ENCODE measurements around the gene MDP1. TPM values are rescaled to one million over a fixed set of nuclear protein-coding genes. Genes with fewer than 3 reads are reported as not detected.

The MDP1 gene
- polyA plus RNA-seq, 1 of the 3 experiments (the other 2 are of a cell fraction) = 36.7 TPM

DNA sequence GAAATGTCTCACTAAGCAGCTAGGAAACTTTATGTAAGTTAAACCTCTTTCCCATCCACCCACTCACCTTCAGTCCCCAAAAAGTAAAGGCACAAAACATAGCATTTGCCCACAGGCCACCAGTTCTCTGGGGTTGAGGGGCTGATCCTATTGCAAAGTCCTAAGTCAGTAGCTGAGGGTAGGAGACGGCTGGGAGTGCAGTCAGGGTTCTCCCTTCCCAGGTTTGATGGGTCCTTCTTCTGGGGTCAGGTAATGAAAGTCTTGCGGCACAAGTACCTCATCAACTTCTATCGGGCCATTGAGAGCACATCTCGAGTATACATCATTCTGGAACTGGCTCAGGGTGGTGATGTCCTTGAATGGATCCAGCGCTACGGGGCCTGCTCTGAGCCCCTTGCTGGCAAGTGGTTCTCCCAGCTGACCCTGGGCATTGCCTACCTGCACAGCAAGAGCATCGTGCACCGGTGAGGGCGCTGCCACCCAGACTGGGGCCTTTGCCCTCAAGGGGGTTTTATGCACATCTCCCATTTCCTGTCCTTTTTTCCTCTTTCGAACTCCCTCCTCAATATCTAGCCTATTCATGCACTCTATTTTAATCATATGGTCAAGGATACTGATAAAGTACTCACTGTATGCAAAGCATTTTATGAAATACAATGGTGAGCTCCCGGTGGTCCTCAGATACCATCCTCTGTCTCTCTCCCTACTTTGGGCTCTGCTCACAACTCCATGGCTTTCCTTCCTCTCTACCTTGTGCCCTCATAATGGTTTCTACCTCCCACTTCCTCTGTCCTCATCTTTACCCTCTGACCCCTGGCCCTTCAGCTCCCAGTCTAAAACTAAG lies 9.4 kb downstream of the MDP1 start:
- Histone ChIP-seq H4K20me1 (ENCODE audit: insufficient read depth) (no peaks in the 10 kb centered on the region), H3K36me3 (replicated peaks in 1 of 2; ENCODE audit: control insufficient read depth in 1 of 2, insufficient read depth in 2 of 2, low read length in 1 of 2) (peaks cover 53 to 60% of the 10 kb centered on the region in 2 experiments), H3K27me3 (ENCODE audit: insufficient read depth) (no peaks in the 10 kb centered on the region), H3F3A (replicated peaks; ENCODE audit: insufficient read depth) (no peaks in the 10 kb centered on the region), H3K4me3 (ENCODE audit: low read depth in 2 of 2, low read length in 1 of 2) (no peak overlapping the region), H2AFZ (ENCODE audit: low read depth) (no peak overlapping the region), H3K4me2 (no peak overlapping the region), H3K9me2 (no peaks in the 10 kb centered on the region), H3K4me1 (ENCODE audit: control insufficient read depth in 1 of 2, insufficient read depth in 2 of 2, low read depth in 1 of 2, low read length in 1 of 2) (no peaks in the 10 kb centered on the region; a peak in 1 of 4 replicates), H3K79me2 (ENCODE audit: insufficient read depth) (peaks cover 14% of the 10 kb centered on the region), H3K9me3 (no peaks in the 10 kb centered on the region), H3K9ac (no peak overlapping the region), H3K27ac (ENCODE audit: low read depth in 2 of 2, low read length in 1 of 2) (no peak overlapping the region)
- WGBS (ENCODE audit: low lambda C conversion rate) = 96% methylated on average over 11 of the region's 11 CpGs
- no peak for DNase-seq
- CTCF ChIA-PET = interaction anchor here (1.1 to 1.3 kb wide), 3 partner anchors 9 to 102 kb away, joined by 3 to 4 read pairs (median 4); partner anchors contain the start of genes CIDEB and MDP1
- POLR2A ChIA-PET = interaction anchor here (1.1 to 1.6 kb wide), 2 partner anchors 11 kb away, joined by 3 to 5 read pairs; partner anchors contain the start of gene TM9SF1
- TF ChIP-seq, protein P1, sequence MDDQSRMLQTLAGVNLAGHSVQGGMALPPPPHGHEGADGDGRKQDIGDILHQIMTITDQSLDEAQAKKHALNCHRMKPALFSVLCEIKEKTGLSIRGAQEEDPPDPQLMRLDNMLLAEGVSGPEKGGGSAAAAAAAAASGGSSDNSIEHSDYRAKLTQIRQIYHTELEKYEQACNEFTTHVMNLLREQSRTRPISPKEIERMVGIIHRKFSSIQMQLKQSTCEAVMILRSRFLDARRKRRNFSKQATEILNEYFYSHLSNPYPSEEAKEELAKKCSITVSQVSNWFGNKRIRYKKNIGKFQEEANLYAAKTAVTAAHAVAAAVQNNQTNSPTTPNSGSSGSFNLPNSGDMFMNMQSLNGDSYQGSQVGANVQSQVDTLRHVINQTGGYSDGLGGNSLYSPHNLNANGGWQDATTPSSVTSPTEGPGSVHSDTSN (IDR thresholded peaks at IDR 0.05) = no peak
- no peak for TF ChIP-seq SMC3 (IDR thresholded peaks at IDR 0.05; ENCODE audit: low read depth, low read length)
- TF ChIP-seq RFX5 (IDR thresholded peaks at IDR 0.05; ENCODE audit: low read length) = no peak
- no peak for TF ChIP-seq CHD2 (IDR thresholded peaks at IDR 0.05; ENCODE audit: low read length, partially characterized antibody)
- TF ChIP-seq SIN3A (IDR thresholded peaks at IDR 0.05; ENCODE audit: borderline replicate concordance, low read depth, low read length) = no peak
- TF ChIP-seq, protein P2, sequence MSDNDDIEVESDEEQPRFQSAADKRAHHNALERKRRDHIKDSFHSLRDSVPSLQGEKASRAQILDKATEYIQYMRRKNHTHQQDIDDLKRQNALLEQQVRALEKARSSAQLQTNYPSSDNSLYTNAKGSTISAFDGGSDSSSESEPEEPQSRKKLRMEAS (IDR thresholded peaks at IDR 0.05; ENCODE audit: low read depth) = no peak
- TF ChIP-seq, protein P3, sequence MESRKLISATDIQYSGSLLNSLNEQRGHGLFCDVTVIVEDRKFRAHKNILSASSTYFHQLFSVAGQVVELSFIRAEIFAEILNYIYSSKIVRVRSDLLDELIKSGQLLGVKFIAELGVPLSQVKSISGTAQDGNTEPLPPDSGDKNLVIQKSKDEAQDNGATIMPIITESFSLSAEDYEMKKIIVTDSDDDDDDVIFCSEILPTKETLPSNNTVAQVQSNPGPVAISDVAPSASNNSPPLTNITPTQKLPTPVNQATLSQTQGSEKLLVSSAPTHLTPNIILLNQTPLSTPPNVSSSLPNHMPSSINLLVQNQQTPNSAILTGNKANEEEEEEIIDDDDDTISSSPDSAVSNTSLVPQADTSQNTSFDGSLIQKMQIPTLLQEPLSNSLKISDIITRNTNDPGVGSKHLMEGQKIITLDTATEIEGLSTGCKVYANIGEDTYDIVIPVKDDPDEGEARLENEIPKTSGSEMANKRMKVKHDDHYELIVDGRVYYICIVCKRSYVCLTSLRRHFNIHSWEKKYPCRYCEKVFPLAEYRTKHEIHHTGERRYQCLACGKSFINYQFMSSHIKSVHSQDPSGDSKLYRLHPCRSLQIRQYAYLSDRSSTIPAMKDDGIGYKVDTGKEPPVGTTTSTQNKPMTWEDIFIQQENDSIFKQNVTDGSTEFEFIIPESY (IDR thresholded peaks at IDR 0.05; ENCODE audit: borderline replicate concordance, low read depth) = no peak
- no peak for TF ChIP-seq TEAD4 (IDR thresholded peaks at IDR 0.05; ENCODE audit: borderline replicate concordance, insufficient read depth)
- TF ChIP-seq RAD21 (IDR thresholded peaks at IDR 0.05; ENCODE audit: low read length) = no peak
- no peak for TF ChIP-seq FOSL2 (IDR thresholded peaks at IDR 0.05; ENCODE audit: borderline replicate concordance, low read depth)
- TF ChIP-seq MEF2A (IDR thresholded peaks at IDR 0.05; ENCODE audit: borderline replicate concordance, low read depth) = no peak
- no peak for TF ChIP-seq FOXJ3 (CRISPR knock-in tag; IDR thresholded peaks at IDR 0.05)
- no peak for TF ChIP-seq MXI1 (IDR thresholded peaks at IDR 0.05; ENCODE audit: low read depth, low read length)
- TF ChIP-seq TCF12 (IDR thresholded peaks at IDR 0.05) = no peak
- TF ChIP-seq ELF1 (IDR thresholded peaks at IDR 0.05) = no peak
- no peak for TF ChIP-seq JUND (IDR thresholded peaks at IDR 0.05)
- TF ChIP-seq, protein P4, sequence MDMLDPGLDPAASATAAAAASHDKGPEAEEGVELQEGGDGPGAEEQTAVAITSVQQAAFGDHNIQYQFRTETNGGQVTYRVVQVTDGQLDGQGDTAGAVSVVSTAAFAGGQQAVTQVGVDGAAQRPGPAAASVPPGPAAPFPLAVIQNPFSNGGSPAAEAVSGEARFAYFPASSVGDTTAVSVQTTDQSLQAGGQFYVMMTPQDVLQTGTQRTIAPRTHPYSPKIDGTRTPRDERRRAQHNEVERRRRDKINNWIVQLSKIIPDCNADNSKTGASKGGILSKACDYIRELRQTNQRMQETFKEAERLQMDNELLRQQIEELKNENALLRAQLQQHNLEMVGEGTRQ (IDR thresholded peaks at IDR 0.05; ENCODE audit: borderline replicate concordance, low read depth, low read length) = no peak
- TF ChIP-seq, protein P5, sequence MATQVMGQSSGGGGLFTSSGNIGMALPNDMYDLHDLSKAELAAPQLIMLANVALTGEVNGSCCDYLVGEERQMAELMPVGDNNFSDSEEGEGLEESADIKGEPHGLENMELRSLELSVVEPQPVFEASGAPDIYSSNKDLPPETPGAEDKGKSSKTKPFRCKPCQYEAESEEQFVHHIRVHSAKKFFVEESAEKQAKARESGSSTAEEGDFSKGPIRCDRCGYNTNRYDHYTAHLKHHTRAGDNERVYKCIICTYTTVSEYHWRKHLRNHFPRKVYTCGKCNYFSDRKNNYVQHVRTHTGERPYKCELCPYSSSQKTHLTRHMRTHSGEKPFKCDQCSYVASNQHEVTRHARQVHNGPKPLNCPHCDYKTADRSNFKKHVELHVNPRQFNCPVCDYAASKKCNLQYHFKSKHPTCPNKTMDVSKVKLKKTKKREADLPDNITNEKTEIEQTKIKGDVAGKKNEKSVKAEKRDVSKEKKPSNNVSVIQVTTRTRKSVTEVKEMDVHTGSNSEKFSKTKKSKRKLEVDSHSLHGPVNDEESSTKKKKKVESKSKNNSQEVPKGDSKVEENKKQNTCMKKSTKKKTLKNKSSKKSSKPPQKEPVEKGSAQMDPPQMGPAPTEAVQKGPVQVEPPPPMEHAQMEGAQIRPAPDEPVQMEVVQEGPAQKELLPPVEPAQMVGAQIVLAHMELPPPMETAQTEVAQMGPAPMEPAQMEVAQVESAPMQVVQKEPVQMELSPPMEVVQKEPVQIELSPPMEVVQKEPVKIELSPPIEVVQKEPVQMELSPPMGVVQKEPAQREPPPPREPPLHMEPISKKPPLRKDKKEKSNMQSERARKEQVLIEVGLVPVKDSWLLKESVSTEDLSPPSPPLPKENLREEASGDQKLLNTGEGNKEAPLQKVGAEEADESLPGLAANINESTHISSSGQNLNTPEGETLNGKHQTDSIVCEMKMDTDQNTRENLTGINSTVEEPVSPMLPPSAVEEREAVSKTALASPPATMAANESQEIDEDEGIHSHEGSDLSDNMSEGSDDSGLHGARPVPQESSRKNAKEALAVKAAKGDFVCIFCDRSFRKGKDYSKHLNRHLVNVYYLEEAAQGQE (IDR thresholded peaks at IDR 0.05; ENCODE audit: low read depth, low read length) = no peak

All from SK-N-SH (cell line).